HepG2 (cell line): ENCODE measurements around the gene SLC25A48. TPM values are rescaled to one million over a fixed set of nuclear protein-coding genes. Genes with fewer than 3 reads are reported as not detected.

ENCODE experiments used
- ATAC-seq: fragments of 200-7000 bp; cut with Tn5 transposase; 3 replicates; pipeline ENCODE4 v1.9.1; 2020; ENCODE audit warnings: mild to moderate bottlenecking, moderate library complexity
- BruUV-seq: library from RNA; stranded (reverse); fragments of 400-500 nt; replicated peaks from 2 replicates; lab custom pipeline; 2021; lab: Mats Ljungman, UMichigan
- CTCF ChIA-PET: fragments of 300-600 bp; formaldehyde crosslinking; extraction: SDS; loops from one replicate; lab custom pipeline; 2021; ENCODE audit warnings: low total read pairs, inconsistent platforms, low intra/inter-chr PET ratio; lab: Yijun Ruan, JAX
- POLR2A ChIA-PET: fragments of 350-600 bp; sonication (Branson Sonifier 250); formaldehyde crosslinking; loops from one replicate; lab custom pipeline; 2020; ENCODE audit warnings: antibody characterized with exemption, inconsistent platforms; lab: Yijun Ruan, JAX
- DNase-seq: peaks from one replicate; pipeline ENCODE4 v3.0.0-alpha.2; 2015; ENCODE audit warnings: low spot score
- FAIRE-seq: peaks from 3 replicates; lab custom pipeline; 2011; peaks lifted over from hg19 to GRCh38; lab: Jason Lieb, UNC
- H2AFZ ChIP-seq: one replicate; pipeline ENCODE4 v1.6.1; 2011; ENCODE audit warnings: low read length, inconsistent platforms
- H3K27ac ChIP-seq: fragments of 300-600 bp; 3 replicates; pipeline ENCODE4 v1.8.0; 2011; ENCODE audit warnings: mixed run types, mild to moderate bottlenecking, mixed read lengths, low read length, inconsistent platforms; ENCODE audit not compliant: insufficient read depth; ENCODE audit errors: extremely low read length
- H3K27me3 ChIP-seq, 2 experiments: fragments of 200-600 bp in 1 of 2; 2 replicates in 1 of 2; 3 replicates in 1 of 2; pipeline versions ENCODE4 v1.6.0 to v1.8.0; 2011; ENCODE audit warnings: low read length in 2 of 2, mild to moderate bottlenecking in 2 of 2, moderate library complexity in 2 of 2, inconsistent platforms in 1 of 2; ENCODE audit not compliant: insufficient read depth in 2 of 2, control insufficient read depth in 1 of 2
- H3K36me3 ChIP-seq, 2 experiments: fragments of 200-600 bp in 1 of 2; replicated peaks in 1 of 2; 2 replicates in 1 of 2; 3 replicates in 1 of 2; pipeline versions ENCODE4 v1.5.1 to v1.8.0; 2011; ENCODE audit warnings: low read length in 2 of 2, inconsistent platforms in 1 of 2; ENCODE audit not compliant: insufficient read depth in 2 of 2, control insufficient read depth in 1 of 2
- H3K4me1 ChIP-seq: 2 replicates; pipeline ENCODE4 v1.5.1; 2012; ENCODE audit warnings: low read length, inconsistent platforms; ENCODE audit not compliant: insufficient read depth
- H3K4me2 ChIP-seq: 2 replicates; pipeline ENCODE4 v1.6.0; 2011; ENCODE audit warnings: low read depth, low read length, inconsistent platforms
- H3K4me3 ChIP-seq, 3 experiments: fragments of 200-600 bp in 1 of 3; sonication (generic), shearing (Covaris generic) in 1 of 3; replicated peaks in 1 of 3; 2 replicates each; pipeline ENCODE4 v1.5.1; 2011 to 2016; ENCODE audit warnings: low read length in 3 of 3, inconsistent platforms in 2 of 3, low read depth in 2 of 3, mild to moderate bottlenecking in 2 of 3, control low read depth in 1 of 3, mixed read lengths in 1 of 3; ENCODE audit not compliant: insufficient read depth in 1 of 3
- H3K79me2 ChIP-seq: one replicate; pipeline ENCODE4 v1.6.1; 2011; ENCODE audit warnings: low read length, inconsistent platforms; ENCODE audit not compliant: insufficient read depth
- H3K9ac ChIP-seq: 2 replicates; pipeline ENCODE4 v1.6.0; 2011; ENCODE audit warnings: mild to moderate bottlenecking, low read depth, low read length, inconsistent platforms; ENCODE audit not compliant: insufficient read depth
- H3K9me3 ChIP-seq: 2 replicates; pipeline ENCODE4 v1.5.1; 2012; ENCODE audit warnings: mild to moderate bottlenecking, low read length
- H4K20me1 ChIP-seq: 2 replicates; pipeline ENCODE4 v1.6.0; 2011; ENCODE audit warnings: inconsistent platforms, mild to moderate bottlenecking, low read length, moderate library complexity; ENCODE audit not compliant: insufficient read depth
- ATF1 ChIP-seq: IDR thresholded peaks from 2 replicates; pipeline ENCODE4 v1.6.1; 2016; ENCODE audit warnings: mild to moderate bottlenecking, control low read depth
- BCL3 ChIP-seq: sonication (generic); formaldehyde crosslinking; IDR thresholded peaks from 2 replicates; pipeline ENCODE4 v1.5.1; 2020; ENCODE audit warnings: mild to moderate bottlenecking, missing genetic modification reagents, moderate library complexity
- CEBPZ ChIP-seq: IDR thresholded peaks from 2 replicates; pipeline ENCODE4 v1.6.1; 2012; ENCODE audit warnings: low read length, improper control_type of control experiment
- SOX6 ChIP-seq, 2 experiments: fragments of 450-650 bp in 1 of 2; sonication (generic) in 1 of 2; formaldehyde crosslinking in 1 of 2; IDR thresholded peaks; 2 replicates each; pipeline versions ENCODE4 v1.4.0 to v1.6.1; 2017 to 2020; ENCODE audit warnings: antibody characterized with exemption in 1 of 2, mild to moderate bottlenecking in 1 of 2, missing genetic modification reagents in 1 of 2
- SRY ChIP-seq: sonication (generic); formaldehyde crosslinking; IDR thresholded peaks from 2 replicates; pipeline ENCODE4 v1.8.0; 2022; ENCODE audit warnings: mild to moderate bottlenecking, missing genetic modification reagents
- TCF12 ChIP-seq, 2 experiments: fragments of 450-650 bp in 1 of 2; sonication (generic) in 1 of 2; formaldehyde crosslinking in 1 of 2; IDR thresholded peaks; 2 replicates each; pipeline versions ENCODE4 v1.6.1 to v1.8.0; 2017 to 2022; ENCODE audit warnings: antibody characterized with exemption in 1 of 2, mild to moderate bottlenecking in 1 of 2, missing genetic modification reagents in 1 of 2, moderate library complexity in 1 of 2
- ZMAT5 ChIP-seq: sonication (generic); formaldehyde crosslinking; IDR thresholded peaks from 2 replicates; pipeline ENCODE4 v1.5.0; 2020; ENCODE audit warnings: mild to moderate bottlenecking, low read depth, missing genetic modification reagents, borderline replicate concordance
- ZNF24 ChIP-seq: fragments of 450-650 bp; IDR thresholded peaks from 2 replicates; pipeline ENCODE4 v1.6.1; 2017; ENCODE audit warnings: antibody characterized with exemption, mild to moderate bottlenecking
- ZNF382 ChIP-seq: sonication (generic); formaldehyde crosslinking; IDR thresholded peaks from 2 replicates; pipeline ENCODE4 v1.5.0; 2020; ENCODE audit warnings: missing genetic modification reagents, mild to moderate bottlenecking, borderline replicate concordance
- ZNF609 ChIP-seq: sonication (generic); formaldehyde crosslinking; IDR thresholded peaks from 2 replicates; pipeline ENCODE4 v1.4.0; 2020; ENCODE audit warnings: mild to moderate bottlenecking, missing genetic modification reagents, borderline replicate concordance
- ZNF740 ChIP-seq: sonication (generic); formaldehyde crosslinking; IDR thresholded peaks from 2 replicates; pipeline ENCODE4 v1.4.0; 2020; ENCODE audit warnings: missing genetic modification reagents
- ZNF816 ChIP-seq: sonication (generic); formaldehyde crosslinking; IDR thresholded peaks from 2 replicates; pipeline ENCODE4 v1.8.0; 2022; ENCODE audit warnings: missing genetic modification reagents, mild to moderate bottlenecking, borderline replicate concordance
- WGBS: methylation state at CpG from one replicate; pipeline ENCODE4 v1.1.6; 2017; ENCODE audit warnings: low lambda C conversion rate; 5-methylcytosine and 5-hydroxymethylcytosine counted together
- in situ Hi-C: cut with HindIII; loops from 2 replicates; pipeline ENCODE4 v1.10.0; 2017; ENCODE audit warnings: low pct_unique_long_range_greater_than_20kb; ENCODE audit not compliant: extremely low pct_ligation_motif_present
- intact Hi-C: fragments of 100-400 bp; cut with micrococcal nuclease; formaldehyde crosslinking; loops from one replicate; pipeline ENCODE4 v1.10.0; 2022; ENCODE audit not compliant: unreplicated experiment
- polyA plus RNA-seq, 8 experiments: library from polyadenylated mRNA; depleted of rRNA in 3 of 8; stranded (reverse) in 7 of 8; unstranded in 1 of 8; fragments of >200 nt; fragmentation: Illumina TruSeq in 4 of 8; extraction: Trizol in 4 of 8; gene quantifications; 2 replicates each; pipeline versions ENCODE4 v1.2.1 to v1.2.3, GENCODE V29; 2011 to 2016; ENCODE audit warnings: low read depth in 4 of 8, missing spikeins in 1 of 8, mixed read lengths in 1 of 8; ENCODE audit not compliant: insufficient read depth in 1 of 8
- total RNA-seq, 5 experiments: library from RNA; depleted of rRNA; stranded (reverse); fragments of >200 nt; fragmentation: Illumina TruSeq; extraction: Trizol; gene quantifications; 2 replicates each; pipeline ENCODE4 v1.2.3, GENCODE V29; 2016; ENCODE audit warnings: low read depth in 1 of 5

The SLC25A48 gene
- total and polyA plus RNA-seq, 2 of the 13 experiments (the other 11 are each of a cell fraction or from before 2014, with no cell fraction given): 0.17 to 4.5 TPM

- Histone ChIP-seq H2AFZ (no peak overlapping the region), H3K4me3 (no peak overlapping the region), H3K27ac (no peak overlapping the region), H3K27me3 (0 out of 5 replicates have a peak, but pooled peaks cover 0 to 2% of the 10 kb centered on the region in 2 experiments), H3K4me1 (peaks cover 14% of the 10 kb centered on the region), H3K4me2 (no peak overlapping the region), H3K79me2 (no peaks in the 10 kb centered on the region), H4K20me1 (no peaks in the 10 kb centered on the region), H3K9me3 (no peaks in the 10 kb centered on the region), H3K9ac (no peak overlapping the region), H3K36me3 (no peaks in the 10 kb centered on the region)
- ChIA-PET POLR2A (no interaction called here), CTCF (no interaction called here)
- intact Hi-C loops (loop anchor here (5.0 kb wide), 1 partner anchor 50 kb away; the partner anchor contains the start of gene SLC25A48), in situ Hi-C loops (no loop called here)
- WGBS: 54% methylated on average over 3 of the region's 3 CpGs
- no peak for DNase-seq
- no peak for ATAC-seq
- BruUV-seq: no TSS peak
- no peak for FAIRE-seq
- TF ChIP-seq ZNF24: no peak
- TF ChIP-seq ZNF740 (CRISPR knock-in tag): no peak
- TF ChIP-seq ATF1 (CRISPR knock-in tag): no peak
- TF ChIP-seq ZNF816 (CRISPR knock-in tag): no peak
- no peak for TF ChIP-seq BCL3 (CRISPR knock-in tag)
- TF ChIP-seq ZMAT5 (CRISPR knock-in tag): no peak
- no peak for TF ChIP-seq CEBPZ
- TF ChIP-seq SRY (CRISPR knock-in tag): no peak
- no peak for TF ChIP-seq SOX6 (IDR thresholded peaks at IDR 0.05)
- TF ChIP-seq SOX6 (CRISPR knock-in tag; IDR thresholded peaks at IDR 0.05): no peak
- TF ChIP-seq TCF12 (IDR thresholded peaks at IDR 0.05): no peak
- no peak for TF ChIP-seq TCF12 (CRISPR knock-in tag; IDR thresholded peaks at IDR 0.05)
- no peak for TF ChIP-seq ZNF609
- TF ChIP-seq ZNF382 (CRISPR knock-in tag): no peak
These were observed 47.4 kb downstream of the SLC25A48 start for GRCh38 chr5:135881819-135882218.
